ENCODE measurements around the gene B3GNT7.
"Not testable (repeated sequence)": the region's sequence is repeated elsewhere in the genome, so short reads cannot be mapped to it uniquely, and the experiment has no call there.

The B3GNT7 gene

GRCh38 chr2:231425811-231426703, 30.5 kb downstream of the B3GNT7 start:
- DNase-seq (ENCODE audit: low read depth, low spot score), result no peak

DNA sequence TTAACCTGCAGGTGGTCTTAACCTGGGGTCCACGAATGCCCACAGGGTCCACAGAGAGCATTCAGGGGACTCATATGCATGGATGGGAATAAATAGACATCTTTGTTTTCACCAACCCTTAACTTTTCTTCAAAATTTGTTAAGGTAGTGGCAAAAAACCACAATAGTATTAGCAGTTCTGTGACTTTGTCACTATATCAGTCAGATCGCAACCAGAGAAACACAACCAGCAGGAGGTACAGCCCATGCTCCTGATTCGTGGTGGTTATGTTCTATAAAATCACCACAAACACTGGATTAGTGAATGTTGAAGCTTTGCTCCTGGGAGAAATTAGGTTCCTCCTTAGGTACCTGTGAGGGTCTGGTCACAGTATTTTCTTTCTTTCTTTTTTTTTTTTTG, 31.6 kb downstream of the B3GNT7 start:
- no peak for DNase-seq (ENCODE audit: low read depth, low spot score)

DNA sequence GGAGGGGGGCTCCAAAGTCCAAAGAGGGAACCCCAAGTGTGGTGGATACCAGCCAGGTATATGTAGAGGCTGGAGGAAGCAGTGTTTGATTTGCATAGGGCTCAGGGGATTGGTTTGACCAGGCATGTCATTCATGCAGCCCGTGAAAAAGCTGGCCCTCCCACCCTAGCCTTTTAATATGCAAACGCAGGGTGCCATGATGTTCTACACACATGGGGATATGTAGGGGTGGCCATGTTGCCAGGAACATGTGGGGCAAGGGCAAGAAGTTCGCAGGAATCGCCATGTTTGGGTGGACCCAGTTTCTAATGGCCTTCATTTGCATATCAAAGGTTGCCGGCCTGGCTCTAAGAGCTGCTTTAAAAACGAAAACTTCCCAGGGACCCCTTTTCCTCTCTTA, 33.6 kb downstream of the B3GNT7 start:
- DNase-seq (ENCODE audit: low read depth, low spot score), result no peak

DNA sequence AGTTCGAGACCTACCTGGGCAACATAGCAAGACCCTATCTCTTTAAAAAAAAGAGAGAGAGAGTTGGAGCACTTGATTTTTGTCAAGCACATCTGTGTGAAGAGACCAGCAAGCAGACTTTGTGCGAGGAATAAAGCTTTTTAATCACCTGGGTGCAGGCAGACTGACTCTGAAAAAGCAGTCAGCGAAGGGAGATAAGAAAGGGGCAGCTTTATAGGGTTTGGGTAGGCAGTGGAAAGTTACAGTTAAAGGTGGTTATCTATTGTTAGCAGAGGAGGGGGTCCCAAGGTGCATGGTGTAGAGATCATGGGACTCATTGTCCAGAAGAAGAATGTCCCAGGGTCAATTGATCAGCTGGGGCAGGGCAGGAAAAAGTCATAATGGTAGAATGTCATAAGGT, 34.4 kb downstream of the B3GNT7 start:
- no peak for DNase-seq (ENCODE audit: low read depth, low spot score)

- DNase-seq (ENCODE audit: low read depth, low spot score), result not testable (repeated sequence)
These were observed 34.9 kb downstream of the B3GNT7 start for GRCh38 chr2:231430437-231430836.

- no peak for DNase-seq (ENCODE audit: low read depth, low spot score)
These were observed 36.1 kb downstream of the B3GNT7 start for GRCh38 chr2:231431606-231432005.

GRCh38 chr2:231433990-231434389, 38.5 kb downstream of the B3GNT7 start:
- DNase-seq (ENCODE audit: low read depth, low spot score), result no peak

GRCh38 chr2:231436957-231437356, 41.4 kb downstream of the B3GNT7 start:
- no peak for DNase-seq (ENCODE audit: low read depth, low spot score)

GRCh38 chr2:231449503-231450054, 54.1 kb downstream of the B3GNT7 start:
- DNase-seq (ENCODE audit: low read depth, low spot score), result no peak

GRCh38 chr2:231450548-231450989, 55.1 kb downstream of the B3GNT7 start:
- DNase-seq (ENCODE audit: low read depth, low spot score), result no peak

Data from brain pericyte (primary cell).